HG03097 (cell line): ENCODE results near the gene LMAN1L.
A peak's percentile ranks its signal among the peaks of the same experiment; 100 is the strongest.

ENCODE experiments used
- ATAC-seq: cut with Tn5 transposase; IDR thresholded peaks from one replicate; pipeline ENCODE4 v1.9.1; 2021; ENCODE audit not compliant: unreplicated experiment, low FRiP score

The LMAN1L gene

DNA sequence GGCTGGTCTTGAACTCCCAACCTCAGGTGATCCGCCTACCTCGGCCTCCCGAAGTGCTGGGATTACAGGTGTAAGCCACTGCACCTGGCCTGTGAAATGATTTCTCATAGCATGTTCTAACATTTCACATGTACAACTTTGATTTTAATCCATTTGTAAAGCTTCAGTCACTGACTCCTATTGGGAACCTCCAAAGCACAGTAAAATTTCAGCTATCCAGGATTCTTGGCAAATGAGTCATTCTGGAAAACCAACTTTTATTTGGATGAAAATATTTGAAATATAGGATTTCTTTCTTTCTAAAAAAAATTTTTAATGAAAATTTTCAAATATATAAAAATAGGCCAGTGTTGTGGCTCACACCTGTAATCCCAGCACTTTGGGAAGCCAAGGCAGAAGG, 2.7 kb upstream of the LMAN1L start:
- no peak for ATAC-seq

DNA sequence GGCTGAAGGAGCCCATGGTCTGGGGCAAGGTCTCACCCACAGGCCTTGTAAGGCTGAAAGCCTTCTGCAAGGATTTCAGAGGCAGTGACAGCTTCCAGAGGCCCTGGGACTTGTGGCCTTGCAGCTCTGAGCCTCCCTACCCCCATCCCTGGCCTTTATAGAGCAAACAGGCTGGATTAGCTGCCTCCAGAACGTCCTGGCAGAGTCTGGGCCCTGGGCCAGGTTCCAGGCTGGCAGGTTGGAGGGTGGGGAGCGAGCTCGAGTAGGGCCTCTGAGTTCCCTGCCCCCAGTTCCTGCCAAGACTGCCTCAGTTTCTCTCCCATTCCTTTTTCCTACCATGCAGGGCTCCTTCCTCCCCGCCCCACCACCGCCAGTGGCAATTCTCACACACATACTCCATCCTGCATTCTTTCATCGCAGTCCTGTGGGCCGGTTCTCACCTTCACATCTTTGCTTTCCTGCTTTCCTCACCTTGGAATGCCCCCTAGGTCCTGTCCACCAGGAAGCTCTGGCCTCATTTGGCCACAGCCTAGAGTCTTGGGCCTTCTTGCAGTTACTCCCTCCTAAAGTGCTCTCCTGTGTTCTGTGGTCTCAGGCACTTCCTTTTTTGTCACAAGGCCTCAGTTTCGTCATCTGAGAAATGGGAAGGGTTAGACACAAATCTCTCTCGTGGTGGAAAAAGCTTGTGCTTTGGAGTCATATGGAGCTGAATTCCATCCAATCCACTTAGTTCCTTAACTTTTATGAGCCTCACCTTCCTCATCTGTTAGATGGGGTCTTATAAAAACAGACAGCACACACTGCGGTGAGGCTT, 2.7 kb downstream of the LMAN1L start:
- ATAC-seq: no peak

DNA sequence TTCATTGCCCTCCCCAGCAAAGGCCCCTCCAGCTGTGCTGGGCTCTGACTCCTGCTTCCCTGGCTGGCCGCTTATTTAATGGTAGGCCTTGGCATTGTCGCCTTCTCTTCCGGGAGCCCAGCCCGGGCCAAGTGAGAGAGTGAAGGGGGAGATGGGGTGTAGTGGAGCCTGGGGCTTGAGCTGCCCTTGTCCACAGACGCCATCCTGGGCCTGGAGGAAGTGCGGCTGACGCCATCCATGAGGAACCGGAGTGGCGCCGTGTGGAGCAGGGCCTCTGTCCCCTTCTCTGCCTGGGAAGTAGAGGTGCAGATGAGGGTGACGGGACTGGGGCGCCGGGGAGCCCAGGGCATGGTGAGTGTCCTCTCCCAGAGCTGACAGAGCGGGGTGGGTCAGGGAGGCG, 3.3 kb downstream of the LMAN1L start:
- no peak for ATAC-seq

DNA sequence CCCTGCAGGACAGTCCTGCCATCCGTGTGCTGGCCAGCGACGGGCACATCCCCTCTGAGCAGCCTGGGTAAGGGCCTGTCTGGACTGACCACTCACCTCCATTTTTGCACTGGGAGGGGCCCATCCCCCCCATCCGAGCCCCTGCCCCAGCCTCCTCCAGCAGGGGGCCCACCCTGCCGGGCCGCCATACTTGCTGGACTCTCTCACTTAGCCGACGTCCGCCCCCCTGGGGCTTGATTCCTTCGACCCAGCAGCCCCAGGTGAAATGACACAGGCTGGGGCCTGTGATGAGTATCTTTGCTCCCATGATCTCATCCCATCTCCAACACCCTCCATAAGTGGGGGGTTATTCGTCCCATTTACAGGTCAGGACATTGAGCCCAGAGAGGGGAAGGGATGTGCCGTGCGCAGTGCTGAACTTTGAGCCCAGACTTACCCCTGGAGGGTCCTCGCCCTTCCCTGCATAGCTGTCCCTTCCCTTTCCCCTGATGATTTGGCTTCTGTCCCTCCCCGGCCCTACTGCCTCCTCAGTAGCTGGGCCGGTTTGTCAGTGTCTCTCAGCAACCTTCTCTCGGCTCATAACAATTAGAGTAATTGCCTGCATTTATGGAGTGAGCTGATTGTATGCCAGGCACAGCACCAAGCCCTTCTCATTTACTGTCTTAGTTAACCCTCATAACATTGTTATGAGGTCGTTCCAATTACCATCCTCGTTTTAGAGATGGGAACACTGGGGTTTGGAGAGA, 4.2 kb downstream of the LMAN1L start:
- no peak for ATAC-seq

DNA sequence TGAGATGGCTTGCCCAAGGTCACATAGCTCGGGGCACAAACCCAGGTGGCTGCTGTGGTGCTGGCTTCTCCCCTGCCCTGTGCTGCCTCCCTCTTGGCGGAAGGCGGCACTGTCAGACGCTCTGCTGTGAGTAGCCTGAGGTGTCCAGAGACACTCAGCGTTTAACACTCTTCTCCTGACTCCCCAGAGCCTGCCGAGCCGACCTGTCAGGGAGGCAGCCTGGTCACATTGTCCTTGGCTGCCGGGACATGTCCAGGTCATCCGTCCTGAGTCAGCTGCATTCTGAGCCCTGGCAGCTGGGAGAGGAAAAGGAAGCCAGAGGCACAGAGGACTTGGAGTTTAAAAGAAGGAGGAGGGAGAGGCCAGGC, 4.7 kb downstream of the LMAN1L start:
- ATAC-seq: no peak

DNA sequence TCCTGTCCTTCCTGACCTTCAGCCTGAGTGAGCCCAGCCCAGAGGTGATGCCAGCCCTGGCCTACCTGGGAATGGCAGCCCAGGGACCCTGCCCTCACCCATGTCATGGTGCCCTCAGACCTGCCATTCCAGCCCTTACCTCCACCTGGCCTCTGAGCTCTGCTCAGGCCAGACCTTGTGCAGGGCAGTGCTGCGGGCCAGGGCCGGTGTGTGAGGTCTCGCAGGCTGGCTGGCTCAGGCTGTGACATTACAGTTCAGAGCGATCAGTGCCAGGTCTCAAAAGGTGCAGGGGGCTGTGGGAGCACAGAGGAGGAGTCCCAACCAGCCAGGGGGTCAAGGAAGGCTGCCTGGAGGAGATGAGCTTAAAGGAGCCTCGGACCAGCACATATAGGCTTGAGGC, 7.4 kb downstream of the LMAN1L start:
- no peak for ATAC-seq

DNA sequence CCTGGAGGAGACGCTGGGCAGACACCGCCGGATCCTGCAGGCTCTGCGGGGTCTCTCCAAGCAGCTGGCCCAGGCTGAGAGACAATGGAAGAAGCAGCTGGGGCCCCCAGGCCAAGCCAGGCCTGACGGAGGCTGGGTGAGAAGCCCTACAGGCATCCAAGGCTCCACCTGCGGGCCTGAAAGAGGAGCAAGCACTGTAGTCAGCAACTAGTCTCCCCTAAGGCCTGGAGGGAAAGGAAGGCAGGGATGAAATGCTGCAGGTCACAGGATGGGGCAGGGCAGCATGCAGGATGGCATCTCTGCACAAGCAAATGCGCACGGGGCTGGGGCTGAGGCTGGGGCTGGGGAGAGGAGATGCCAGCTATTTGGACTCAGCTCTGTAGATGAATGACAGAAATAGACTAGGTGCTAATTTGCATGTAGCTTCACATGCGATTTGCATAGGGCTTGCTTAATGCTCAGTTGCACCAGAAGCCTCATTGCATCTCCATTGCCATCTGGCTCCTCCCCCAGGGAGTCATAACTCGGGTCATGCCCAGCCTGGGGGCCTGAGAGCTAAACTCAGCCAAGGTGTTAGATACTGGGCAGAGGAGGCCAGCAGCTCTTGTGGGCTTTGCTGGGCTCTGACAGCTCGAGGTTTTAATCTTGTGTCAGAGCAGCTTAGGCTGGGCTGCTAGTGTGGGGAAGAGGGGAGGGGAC, 8.6 kb downstream of the LMAN1L start:
- peak; percentile 62 for ATAC-seq

DNA sequence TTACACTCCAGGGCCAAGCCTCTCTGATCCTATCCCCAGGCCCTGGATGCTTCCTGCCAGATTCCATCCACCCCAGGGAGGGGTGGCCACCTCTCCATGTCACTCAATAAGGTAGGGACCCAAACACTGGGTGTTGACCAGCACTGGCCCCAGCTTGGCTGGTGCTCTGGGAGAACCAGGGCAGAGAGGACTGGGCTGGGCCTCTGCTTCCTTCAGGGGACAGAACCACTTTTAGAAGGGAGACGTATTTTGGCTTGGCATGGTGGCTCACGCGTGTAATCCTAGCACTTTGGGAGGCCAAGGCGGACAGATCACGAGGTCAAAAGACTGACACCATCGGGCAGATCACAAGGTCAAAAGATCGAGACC, 9.1 kb downstream of the LMAN1L start:
- ATAC-seq: no peak

DNA sequence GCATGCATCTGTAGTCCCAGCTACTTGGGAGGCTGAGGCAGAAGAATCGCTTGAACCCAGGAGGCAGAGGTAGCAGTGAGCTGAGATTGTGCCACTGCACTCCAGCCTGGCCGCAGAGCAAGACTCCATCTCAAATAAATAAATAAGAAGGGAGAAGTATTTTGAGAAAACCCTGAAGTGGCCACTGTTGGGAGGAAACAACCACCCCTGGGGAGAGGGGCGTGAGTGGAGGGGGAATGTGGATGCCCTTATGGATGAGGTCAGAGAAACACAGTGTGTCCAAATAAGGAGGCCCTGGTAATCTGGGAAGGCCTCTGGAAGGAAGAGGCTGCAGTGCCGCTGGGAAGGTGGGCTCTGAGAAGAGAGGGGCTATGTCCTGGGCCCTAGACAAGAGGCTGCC, 9.6 kb downstream of the LMAN1L start:
- ATAC-seq: no peak

DNA sequence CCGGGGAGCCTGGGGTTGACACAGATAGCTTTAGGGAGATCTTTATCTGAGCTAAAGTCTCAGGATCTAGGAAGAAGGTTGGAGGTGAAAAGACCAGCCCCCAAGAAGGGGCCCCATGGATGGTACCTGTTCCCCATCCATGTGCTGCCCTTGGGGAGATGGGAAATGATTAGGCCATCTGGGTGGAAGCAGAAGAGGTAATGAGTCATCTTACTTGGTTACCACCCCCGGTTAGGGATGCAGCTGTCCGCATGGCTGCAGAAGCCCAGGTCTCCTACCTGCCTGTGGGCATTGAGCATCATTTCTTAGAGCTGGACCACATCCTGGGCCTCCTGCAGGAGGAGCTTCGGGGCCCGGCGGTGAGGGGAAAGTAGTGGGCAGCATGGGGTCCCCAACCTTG, 10.7 kb downstream of the LMAN1L start:
- ATAC-seq: no peak

DNA sequence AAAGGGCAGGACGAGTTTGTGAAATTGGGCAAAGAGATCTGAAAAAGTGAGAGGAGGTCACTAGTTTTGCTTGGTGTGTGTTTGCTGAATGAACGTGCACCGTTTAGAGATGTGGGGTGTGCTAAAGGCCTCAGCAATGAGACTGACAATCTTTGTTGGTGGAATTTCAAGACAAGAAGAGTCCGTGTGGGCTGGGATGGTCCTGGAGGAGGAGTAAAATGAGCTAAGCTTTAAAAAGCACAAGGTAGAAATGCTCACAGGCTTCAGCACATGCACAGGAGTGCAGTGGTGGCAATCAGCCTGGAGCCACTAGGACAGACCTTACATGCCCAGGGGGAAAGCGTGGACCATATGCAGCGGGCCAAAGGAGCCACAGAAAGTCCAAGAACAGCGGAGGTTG, 12.3 kb downstream of the LMAN1L start:
- ATAC-seq: no peak

DNA sequence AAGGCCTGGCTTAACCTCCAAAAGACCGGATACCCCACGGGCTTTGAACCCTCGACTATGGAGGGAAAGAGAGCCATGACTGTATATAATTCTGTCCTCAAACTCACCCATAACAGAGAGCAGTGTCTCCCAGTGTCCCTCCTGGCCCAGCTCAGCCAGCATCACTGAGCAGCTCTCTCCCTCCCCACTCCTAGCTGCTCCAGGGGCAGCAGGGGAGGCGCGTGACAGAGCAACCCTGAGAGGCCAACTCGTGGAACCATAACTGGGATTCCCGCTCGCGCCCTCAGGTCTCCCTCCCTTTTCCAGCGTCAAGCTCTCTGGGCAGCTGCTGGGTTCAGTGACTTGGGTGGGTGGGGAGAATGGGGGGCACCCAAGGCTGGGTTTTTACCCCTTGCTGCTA, 13.2 kb downstream of the LMAN1L start:
- no peak for ATAC-seq

DNA sequence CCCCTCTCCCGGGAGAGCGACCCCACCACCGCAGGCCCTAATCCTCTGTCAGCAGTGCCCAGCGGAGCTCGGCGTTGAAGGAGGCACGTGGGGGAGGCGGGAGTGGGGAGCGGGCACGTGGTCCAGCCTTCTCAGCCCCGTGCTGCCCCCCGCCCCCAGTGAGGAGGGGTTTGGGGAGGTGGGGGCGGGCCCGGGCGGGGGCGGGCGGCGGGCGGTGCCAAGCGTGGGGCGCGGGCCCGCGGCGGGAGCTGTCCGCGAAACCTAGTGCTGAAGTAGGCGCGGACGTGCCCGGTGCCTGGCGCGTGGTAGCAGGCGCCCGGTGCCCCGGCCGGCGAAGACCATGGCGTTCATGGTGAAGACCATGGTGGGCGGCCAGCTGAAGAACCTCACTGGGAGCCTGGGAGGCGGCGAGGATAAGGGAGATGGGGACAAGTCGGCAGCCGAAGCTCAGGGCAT, 13.8 kb downstream of the LMAN1L start, which contains the start of gene CPLX3:
Gene CPLX3 (plus strand): TSS at position 264 of the 456 bp plus-strand sequence. CDS start 77 bp downstream, at position 341.
- ATAC-seq: no peak

DNA sequence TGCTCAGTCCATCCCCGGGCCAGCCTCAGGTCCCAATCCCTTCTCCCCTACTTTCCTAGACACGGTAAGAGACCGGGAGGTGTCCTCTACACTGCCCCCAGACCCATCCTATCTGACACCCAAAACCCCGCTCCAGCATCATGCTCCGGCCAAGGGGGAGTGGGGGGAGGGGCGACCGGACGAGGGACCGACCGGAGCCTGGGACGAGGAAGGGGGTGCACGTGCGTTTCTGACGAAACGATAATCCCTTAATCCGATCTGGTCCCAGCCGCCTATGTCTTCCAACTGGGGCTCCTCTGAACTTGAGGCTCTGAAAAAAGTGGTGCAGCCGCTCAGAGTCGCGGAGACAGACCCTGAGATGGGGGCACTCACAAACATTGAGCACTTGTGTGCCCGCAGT, 14.3 kb downstream of the LMAN1L start:
- no peak for ATAC-seq

DNA sequence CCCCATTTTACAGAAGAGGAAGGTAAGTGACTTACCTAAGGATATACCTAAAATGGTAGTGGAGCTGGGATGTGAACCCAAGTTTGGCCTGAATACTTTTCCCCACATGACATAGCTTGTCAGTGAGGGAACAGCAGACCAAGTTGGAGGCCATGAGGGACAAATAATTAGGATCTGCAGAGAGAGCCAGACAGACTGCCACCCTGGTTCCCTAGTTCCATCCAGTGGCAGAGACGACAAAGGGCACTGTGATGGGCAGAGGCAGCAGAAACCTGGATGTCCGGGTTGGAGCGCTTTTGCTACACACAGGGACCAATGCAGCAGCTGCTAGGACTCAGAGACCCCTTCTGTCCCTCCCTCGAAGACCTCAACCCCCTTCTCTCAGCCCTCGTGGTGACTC, 15.0 kb downstream of the LMAN1L start:
- no peak for ATAC-seq

DNA sequence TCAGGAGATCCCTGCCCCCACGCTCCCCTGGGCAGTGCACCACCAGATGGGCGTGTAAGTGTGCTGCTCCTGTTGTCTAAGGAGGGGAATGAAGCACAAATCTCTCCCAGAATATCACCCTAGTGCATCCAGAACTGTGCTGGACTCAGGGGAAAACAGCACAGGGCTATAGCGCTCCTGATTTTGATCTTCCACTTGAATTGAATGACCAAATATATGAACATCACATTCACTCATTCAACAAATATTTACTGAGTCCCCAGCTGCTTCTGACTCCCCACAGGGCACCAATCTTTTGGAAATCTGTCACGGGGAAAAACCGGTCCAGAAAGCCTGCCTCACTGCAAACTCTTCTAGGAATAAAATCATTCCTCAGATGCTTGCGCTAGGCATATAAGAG, 16.2 kb downstream of the LMAN1L start:
- ATAC-seq: no peak

DNA sequence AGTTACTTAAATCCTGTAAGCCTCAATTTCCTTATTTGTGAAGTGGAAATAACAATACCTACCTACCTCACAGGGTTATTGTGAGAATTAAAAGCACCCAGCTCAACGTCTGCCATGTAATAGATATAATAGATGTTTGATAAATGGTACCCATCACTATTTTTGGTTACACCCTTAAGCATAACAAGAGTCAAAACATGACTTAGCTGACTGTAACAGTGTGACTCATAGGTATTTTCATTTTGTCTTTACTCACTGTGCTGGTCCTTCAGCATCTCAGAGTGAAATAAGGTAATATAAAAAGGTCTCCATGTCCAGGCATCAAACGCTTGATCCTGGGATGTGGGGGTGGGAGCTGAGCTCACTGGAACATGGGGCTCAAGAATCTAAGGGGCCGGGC, 16.9 kb downstream of the LMAN1L start:
- no peak for ATAC-seq

DNA sequence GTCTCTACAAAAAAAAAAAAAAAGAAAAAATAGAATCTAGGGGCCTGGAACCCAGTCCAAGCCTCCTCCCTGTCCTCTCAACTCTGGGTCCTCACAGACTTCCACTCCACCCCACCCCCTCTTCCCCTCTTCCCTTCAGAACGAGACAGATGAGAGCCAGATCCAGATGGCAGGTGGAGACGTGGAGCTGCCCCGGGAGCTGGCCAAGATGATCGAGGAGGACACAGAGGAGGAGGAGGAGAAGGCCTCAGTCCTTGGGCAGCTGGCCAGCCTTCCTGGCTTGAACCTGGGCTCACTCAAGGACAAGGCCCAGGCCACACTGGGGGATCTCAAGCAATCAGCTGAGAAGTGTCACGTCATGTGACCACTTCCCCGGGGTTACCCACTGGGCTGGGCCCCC, 17.4 kb downstream of the LMAN1L start:
- no peak for ATAC-seq

DNA sequence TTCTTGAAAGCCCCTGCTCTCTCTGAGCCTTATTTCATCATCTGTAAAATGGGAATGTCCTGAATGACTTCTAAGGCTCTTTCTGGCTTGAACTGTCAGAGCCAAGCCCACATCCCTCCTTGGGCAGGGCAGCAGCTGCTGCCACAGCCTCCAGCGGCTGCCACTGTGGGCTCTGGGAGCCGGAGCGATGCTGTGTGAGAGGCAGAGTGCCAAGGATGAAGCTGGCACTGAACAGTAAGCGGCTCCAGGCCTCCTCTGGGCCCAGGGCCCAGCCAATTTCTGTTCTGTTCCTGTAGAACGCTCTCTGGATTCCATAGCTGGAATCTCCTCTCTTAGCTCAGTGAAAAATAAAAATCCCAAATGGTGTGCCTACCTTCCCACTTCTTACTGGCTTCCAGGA, 18.2 kb downstream of the LMAN1L start:
- no peak for ATAC-seq

DNA sequence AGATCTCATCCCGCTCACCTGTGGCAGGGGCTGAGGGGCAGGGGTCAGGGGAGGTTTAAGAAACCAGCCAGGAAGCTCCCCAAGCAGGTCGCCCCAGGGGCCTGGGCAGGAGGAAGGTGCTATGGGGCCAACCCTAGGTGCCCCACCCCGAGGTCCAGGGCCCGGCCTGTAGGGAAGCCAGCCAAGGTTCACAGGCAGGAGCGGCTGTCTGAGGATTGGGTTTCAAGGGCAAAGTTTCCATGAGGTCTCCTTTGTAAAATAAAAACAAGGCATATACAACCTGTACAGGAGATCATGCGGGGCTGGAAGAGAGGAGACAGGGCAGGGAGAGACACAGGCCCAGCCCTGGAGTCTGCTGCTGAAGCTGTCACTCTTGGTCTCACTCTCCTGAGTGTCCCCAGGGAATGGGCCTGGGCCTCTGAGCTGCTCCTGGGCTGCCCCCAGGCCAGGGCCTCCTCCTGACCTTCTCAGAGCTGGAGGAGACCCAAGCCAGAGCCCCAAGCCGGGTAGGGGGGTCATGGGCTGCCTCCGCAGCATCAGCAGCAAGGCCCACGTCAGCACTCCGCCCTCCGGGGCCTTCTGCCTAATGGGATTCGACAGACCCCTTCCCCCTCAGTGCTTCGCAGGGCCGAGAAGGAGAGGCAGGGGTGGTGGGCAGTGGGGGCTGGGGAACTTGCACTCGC, 19.3 kb downstream of the LMAN1L start:
- no peak for ATAC-seq

DNA sequence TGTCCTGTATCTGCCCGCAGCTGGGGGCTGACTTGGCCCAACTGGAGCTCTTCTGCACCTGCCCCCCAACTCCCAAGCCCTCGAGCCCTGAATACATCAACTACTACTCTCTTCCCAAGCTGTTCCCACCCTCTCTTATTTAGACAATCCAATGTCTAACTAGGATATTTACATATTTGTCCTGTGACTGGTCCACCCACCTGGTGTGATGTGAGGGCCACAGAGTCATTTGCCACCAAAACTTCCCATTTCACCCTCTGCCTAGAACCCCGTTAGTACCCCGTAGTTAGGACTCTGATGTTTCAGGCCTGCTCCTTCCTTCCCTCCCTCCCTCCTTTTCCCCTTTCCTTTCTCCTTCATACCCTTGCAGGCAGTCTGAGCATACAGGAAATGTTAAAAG, 20.2 kb downstream of the LMAN1L start:
- ATAC-seq: no peak
